A549 (cell line): ENCODE data around the gene HOGA1.

ENCODE experiments used
- E2F6 ChIP-seq: IDR thresholded peaks from 2 replicates; pipeline ENCODE4 v1.6.1; 2012; ENCODE audit warnings: low read depth, borderline replicate concordance
- POLR2A ChIP-seq: IDR thresholded peaks from 2 replicates; pipeline ENCODE4 v1.6.1; 2012; ENCODE audit warnings: mild to moderate bottlenecking, low read length
- POLR2AphosphoS2 ChIP-seq: conservative IDR thresholded peaks from 2 replicates; pipeline ENCODE4 v1.6.1; 2012; ENCODE audit warnings: low read length, improper control_type of control experiment, inconsistent platforms
- RCOR1 ChIP-seq: fragments of 150-350 bp; IDR thresholded peaks from 2 replicates; pipeline ENCODE4 v1.6.1; 2014; ENCODE audit warnings: antibody characterized with exemption, low read length, low read depth
- TF ChIP-seq, protein P1 (sequence below): fragments of >200 bp; sonication (Bioruptor Twin); formaldehyde crosslinking; IDR thresholded peaks from 3 replicates; pipeline ENCODE4 v1.5.1; 2016

GRCh38 chr10:97589479-97589878, 5.3 kb downstream of the HOGA1 start, which contains the start of gene C10orf62:
- TF ChIP-seq POLR2A: no peak
- no peak for TF ChIP-seq E2F6
- no peak for TF ChIP-seq RCOR1
- TF ChIP-seq, protein P1, sequence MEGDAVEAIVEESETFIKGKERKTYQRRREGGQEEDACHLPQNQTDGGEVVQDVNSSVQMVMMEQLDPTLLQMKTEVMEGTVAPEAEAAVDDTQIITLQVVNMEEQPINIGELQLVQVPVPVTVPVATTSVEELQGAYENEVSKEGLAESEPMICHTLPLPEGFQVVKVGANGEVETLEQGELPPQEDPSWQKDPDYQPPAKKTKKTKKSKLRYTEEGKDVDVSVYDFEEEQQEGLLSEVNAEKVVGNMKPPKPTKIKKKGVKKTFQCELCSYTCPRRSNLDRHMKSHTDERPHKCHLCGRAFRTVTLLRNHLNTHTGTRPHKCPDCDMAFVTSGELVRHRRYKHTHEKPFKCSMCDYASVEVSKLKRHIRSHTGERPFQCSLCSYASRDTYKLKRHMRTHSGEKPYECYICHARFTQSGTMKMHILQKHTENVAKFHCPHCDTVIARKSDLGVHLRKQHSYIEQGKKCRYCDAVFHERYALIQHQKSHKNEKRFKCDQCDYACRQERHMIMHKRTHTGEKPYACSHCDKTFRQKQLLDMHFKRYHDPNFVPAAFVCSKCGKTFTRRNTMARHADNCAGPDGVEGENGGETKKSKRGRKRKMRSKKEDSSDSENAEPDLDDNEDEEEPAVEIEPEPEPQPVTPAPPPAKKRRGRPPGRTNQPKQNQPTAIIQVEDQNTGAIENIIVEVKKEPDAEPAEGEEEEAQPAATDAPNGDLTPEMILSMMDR: no peak
- TF ChIP-seq POLR2AphosphoS2: no peak
